SK-N-SH (cell line): ENCODE measurements around the gene VOPP1. TPM values are rescaled to one million over a fixed set of nuclear protein-coding genes. Genes with fewer than 3 reads are reported as not detected.

Experiments used
- CTCF ChIA-PET: fragments of 300-600, 350-600 bp; formaldehyde crosslinking; extraction: SDS; loops from one replicate; lab custom pipeline; 2021; lab: Yijun Ruan, JAX
- POLR2A ChIA-PET: fragments of 350-600 bp; sonication (Branson Sonifier 250); formaldehyde crosslinking; extraction: SDS; loops from one replicate; lab custom pipeline; 2020; ENCODE audit warnings: antibody characterized with exemption, inconsistent platforms; lab: Yijun Ruan, JAX
- DNase-seq: peaks from one replicate; pipeline ENCODE4 v3.0.0; 2012
- H2AFZ ChIP-seq: fragments of 200-600 bp; sonication (generic); 2 replicates; pipeline ENCODE4 v1.8.1; 2016; ENCODE audit warnings: antibody characterized with exemption, mild to moderate bottlenecking, low read depth
- H3F3A ChIP-seq: fragments of 200-600 bp; sonication (generic); replicated peaks from 2 replicates; pipeline ENCODE3; 2016; ENCODE audit warnings: antibody characterized with exemption, mild to moderate bottlenecking; ENCODE audit not compliant: insufficient read depth
- H3K27ac ChIP-seq, 2 experiments: fragments of 200-500 bp in 1 of 2; fragments of 200-600 bp in 1 of 2; sonication (Bioruptor generic) in 1 of 2; sonication (generic), shearing (Covaris generic) in 1 of 2; 2 replicates each; pipeline versions ENCODE4 v1.5.1 to v1.6.1; 2014 to 2016; ENCODE audit warnings: low read depth in 2 of 2, inconsistent platforms in 1 of 2, low read length in 1 of 2, mild to moderate bottlenecking in 1 of 2, mixed read lengths in 1 of 2
- H3K27me3 ChIP-seq: fragments of 200-600 bp; sonication (generic), shearing (Covaris generic); 2 replicates; pipeline ENCODE4 v1.6.1; 2016; ENCODE audit warnings: mixed run types; ENCODE audit not compliant: insufficient read depth
- H3K36me3 ChIP-seq, 2 experiments: fragments of 200-500 bp in 1 of 2; fragments of 200-600 bp in 1 of 2; sonication (Bioruptor generic) in 1 of 2; sonication (generic) in 1 of 2; replicated peaks in 1 of 2; 2 replicates each; pipeline versions ENCODE3 to v1.5.1; 2014 to 2016; ENCODE audit warnings: low read length in 1 of 2, mild to moderate bottlenecking in 1 of 2; ENCODE audit not compliant: insufficient read depth in 2 of 2, control insufficient read depth in 1 of 2
- H3K4me1 ChIP-seq, 2 experiments: fragments of 200-500 bp in 1 of 2; fragments of 200-600 bp in 1 of 2; sonication (Bioruptor generic) in 1 of 2; sonication (generic), shearing (Covaris generic) in 1 of 2; 2 replicates each; pipeline versions ENCODE4 v1.5.1 to v1.6.1; 2014 to 2016; ENCODE audit warnings: low read depth in 1 of 2, low read length in 1 of 2, mixed run types in 1 of 2; ENCODE audit not compliant: insufficient read depth in 2 of 2, control insufficient read depth in 1 of 2
- H3K4me2 ChIP-seq: fragments of 200-600 bp; sonication (generic), shearing (Covaris generic); 2 replicates; pipeline ENCODE4 v1.6.1; 2017; ENCODE audit warnings: mixed run types
- H3K4me3 ChIP-seq, 2 experiments: fragments of 200-500 bp in 1 of 2; fragments of 200-600 bp in 1 of 2; sonication (Bioruptor generic) in 1 of 2; sonication (generic), shearing (Covaris generic) in 1 of 2; 2 replicates each; pipeline versions ENCODE4 v1.5.1 to v1.8.1; 2014 to 2016; ENCODE audit warnings: low read depth in 2 of 2, inconsistent platforms in 1 of 2, low read length in 1 of 2, mild to moderate bottlenecking in 1 of 2, mixed read lengths in 1 of 2, moderate library complexity in 1 of 2
- H3K79me2 ChIP-seq: fragments of 200-600 bp; sonication (generic); 2 replicates; pipeline ENCODE4 v1.8.1; 2017; ENCODE audit warnings: mild to moderate bottlenecking; ENCODE audit not compliant: insufficient read depth
- H3K9ac ChIP-seq: fragments of 200-600 bp; sonication (generic); 2 replicates; pipeline ENCODE4 v1.6.1; 2017; ENCODE audit warnings: mixed run types
- H3K9me2 ChIP-seq: fragments of 200-600 bp; sonication (generic); 2 replicates; pipeline ENCODE4 v1.6.1; 2017; ENCODE audit warnings: mixed run types
- H3K9me3 ChIP-seq: fragments of 200-600 bp; sonication (generic); 2 replicates; pipeline ENCODE4 v1.6.1; 2017; ENCODE audit warnings: mixed run types, mild to moderate bottlenecking, moderate library complexity
- H4K20me1 ChIP-seq: fragments of 200-600 bp; sonication (generic); 2 replicates; pipeline ENCODE4 v1.6.1; 2017; ENCODE audit warnings: mild to moderate bottlenecking, mixed run types; ENCODE audit not compliant: insufficient read depth
- CHD2 ChIP-seq: fragments of 150-350 bp; IDR thresholded peaks from 2 replicates; pipeline ENCODE4 v1.6.1; 2018; ENCODE audit warnings: low read length; ENCODE audit not compliant: partially characterized antibody
- EZH2phosphoT487 ChIP-seq: fragments of 200-600 bp; sonication (generic); IDR thresholded peaks from 2 replicates; pipeline ENCODE4 v1.6.1; 2017; ENCODE audit warnings: low read depth, mixed run types, mild to moderate bottlenecking, antibody characterized with exemption, moderate library complexity, borderline replicate concordance
- FOSL2 ChIP-seq: IDR thresholded peaks from 2 replicates; pipeline ENCODE4 v1.4.0; 2012; ENCODE audit warnings: low read depth, mild to moderate bottlenecking, moderate library complexity, borderline replicate concordance
- FOXM1 ChIP-seq: IDR thresholded peaks from 2 replicates; pipeline ENCODE4 v1.4.0; 2012; ENCODE audit warnings: low read depth, mild to moderate bottlenecking
- JUND ChIP-seq: IDR thresholded peaks from 2 replicates; pipeline ENCODE4 v1.4.0; 2012
- MEF2A ChIP-seq: IDR thresholded peaks from 2 replicates; pipeline ENCODE4 v1.4.0; 2012; ENCODE audit warnings: low read depth, borderline replicate concordance
- RCOR1 ChIP-seq: fragments of 150-350 bp; IDR thresholded peaks from 2 replicates; pipeline ENCODE4 v1.6.1; 2017; ENCODE audit warnings: antibody characterized with exemption, low read length
- RFX5 ChIP-seq: IDR thresholded peaks from 2 replicates; pipeline ENCODE4 v1.6.1; 2012; ENCODE audit warnings: mild to moderate bottlenecking, improper control_type of control experiment, low read length
- SMC3 ChIP-seq: IDR thresholded peaks from 2 replicates; pipeline ENCODE4 v1.6.1; 2012; ENCODE audit warnings: low read depth, low read length, improper control_type of control experiment
- TCF12 ChIP-seq: IDR thresholded peaks from 2 replicates; pipeline ENCODE4 v1.4.0; 2012
- WGBS: methylation state at CpG from one replicate; pipeline ENCODE4 v1.1.6; 2017; ENCODE audit warnings: low lambda C conversion rate; 5-methylcytosine and 5-hydroxymethylcytosine counted together
- polyA plus RNA-seq, 3 experiments: library from polyadenylated mRNA; depleted of rRNA; stranded (reverse); fragments of >200 nt; gene quantifications; 2 replicates each; pipeline ENCODE4 v1.2.3, GENCODE V29; 2012
- TF ChIP-seq, protein P1 (sequence below): IDR thresholded peaks from 2 replicates; pipeline ENCODE4 v1.4.0; 2012; ENCODE audit warnings: low read depth, borderline replicate concordance
- TF ChIP-seq, protein P2 (sequence below): fragments of 150-350 bp; IDR thresholded peaks from 2 replicates; pipeline ENCODE4 v1.6.1; 2017; ENCODE audit warnings: antibody characterized with exemption, low read length, low read depth, borderline replicate concordance

The VOPP1 gene
- polyA plus RNA-seq, 1 of the 3 experiments (the other 2 are of a cell fraction) = 69.5 TPM

GRCh38 chr7:55477781-55478374 is 94.4 kb downstream of the VOPP1 start (continued):
- TF ChIP-seq, protein P1, sequence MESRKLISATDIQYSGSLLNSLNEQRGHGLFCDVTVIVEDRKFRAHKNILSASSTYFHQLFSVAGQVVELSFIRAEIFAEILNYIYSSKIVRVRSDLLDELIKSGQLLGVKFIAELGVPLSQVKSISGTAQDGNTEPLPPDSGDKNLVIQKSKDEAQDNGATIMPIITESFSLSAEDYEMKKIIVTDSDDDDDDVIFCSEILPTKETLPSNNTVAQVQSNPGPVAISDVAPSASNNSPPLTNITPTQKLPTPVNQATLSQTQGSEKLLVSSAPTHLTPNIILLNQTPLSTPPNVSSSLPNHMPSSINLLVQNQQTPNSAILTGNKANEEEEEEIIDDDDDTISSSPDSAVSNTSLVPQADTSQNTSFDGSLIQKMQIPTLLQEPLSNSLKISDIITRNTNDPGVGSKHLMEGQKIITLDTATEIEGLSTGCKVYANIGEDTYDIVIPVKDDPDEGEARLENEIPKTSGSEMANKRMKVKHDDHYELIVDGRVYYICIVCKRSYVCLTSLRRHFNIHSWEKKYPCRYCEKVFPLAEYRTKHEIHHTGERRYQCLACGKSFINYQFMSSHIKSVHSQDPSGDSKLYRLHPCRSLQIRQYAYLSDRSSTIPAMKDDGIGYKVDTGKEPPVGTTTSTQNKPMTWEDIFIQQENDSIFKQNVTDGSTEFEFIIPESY = no peak
- TF ChIP-seq FOXM1 (no peak), RFX5 (no peak), TCF12 (peak; percentile 62), FOSL2 (peak; percentile 49; the same call in 1 of the 2 replicates), CHD2 (no peak), JUND (no peak)
- TF ChIP-seq, protein P2, sequence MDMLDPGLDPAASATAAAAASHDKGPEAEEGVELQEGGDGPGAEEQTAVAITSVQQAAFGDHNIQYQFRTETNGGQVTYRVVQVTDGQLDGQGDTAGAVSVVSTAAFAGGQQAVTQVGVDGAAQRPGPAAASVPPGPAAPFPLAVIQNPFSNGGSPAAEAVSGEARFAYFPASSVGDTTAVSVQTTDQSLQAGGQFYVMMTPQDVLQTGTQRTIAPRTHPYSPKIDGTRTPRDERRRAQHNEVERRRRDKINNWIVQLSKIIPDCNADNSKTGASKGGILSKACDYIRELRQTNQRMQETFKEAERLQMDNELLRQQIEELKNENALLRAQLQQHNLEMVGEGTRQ = no peak

- Histone ChIP-seq H3K4me2 (no peak overlapping the region), H3K4me1 (no peaks in the 10 kb centered on the region), H2AFZ (no peak overlapping the region), H3K27ac (no peak overlapping the region), H4K20me1 (peaks cover 43% of the 10 kb centered on the region), H3K9me3 (no peaks in the 10 kb centered on the region), H3K9me2 (no peaks in the 10 kb centered on the region), H3K27me3 (no peaks in the 10 kb centered on the region), H3F3A (peaks cover 15% of the 10 kb centered on the region), H3K9ac (no peak overlapping the region), H3K36me3 (peaks cover 12 to 18% of the 10 kb centered on the region in 2 experiments), H3K79me2 (peaks cover 28% of the 10 kb centered on the region; the same call in 1 of the 2 replicates), H3K4me3 (no peak overlapping the region)
- POLR2A ChIA-PET = no interaction called here
- WGBS = 94% methylated on average over 17 of the region's 19 CpGs
- no peak for DNase-seq
- CTCF ChIA-PET = no interaction called here
- TF ChIP-seq SMC3 (no peak), EZH2phosphoT487 (no peak), CHD2 (no peak), FOXM1 (no peak), RCOR1 (no peak), FOSL2 (no peak), MEF2A (no peak)
Observed at GRCh38 chr7:55476852-55477780, 95.2 kb downstream of the VOPP1 start.
